Liver (tissue), 3 donors: ENCODE measurements around the gene NKAIN2.

Experiments
- EGR1 ChIP-seq, 2 donors: IDR thresholded peaks; 2 replicates each; pipeline ENCODE4 v1.6.1; 2016 to 2018; ENCODE audit warnings: antibody characterized with exemption in 2 of 2, low read depth in 2 of 2
- RAD21 ChIP-seq, 2 donors: IDR thresholded peaks; 2 replicates each; pipeline ENCODE4 v1.6.1; 2016; ENCODE audit warnings: antibody characterized with exemption in 2 of 2, mild to moderate bottlenecking in 2 of 2
- SP1 ChIP-seq: IDR thresholded peaks from 2 replicates; pipeline ENCODE4 v1.6.1; 2018; ENCODE audit warnings: antibody characterized with exemption, mild to moderate bottlenecking
- YY1 ChIP-seq: IDR thresholded peaks from 2 replicates; pipeline ENCODE4 v1.6.1; 2016; ENCODE audit warnings: antibody characterized with exemption, mild to moderate bottlenecking
- TF ChIP-seq, protein P1 (sequence below): fragments of 150-350 bp; IDR thresholded peaks from 2 replicates; pipeline ENCODE4 v1.5.1; 2017; ENCODE audit warnings: improper control_type of control experiment, low read depth, low read length; ENCODE audit not compliant: missing input control
- TF ChIP-seq, protein P2 (sequence below): IDR thresholded peaks from 2 replicates; pipeline ENCODE4 v1.6.1; 2016; ENCODE audit warnings: antibody characterized with exemption, mild to moderate bottlenecking
- donor health status: healthy.
- donor health status: healthy.

DNA sequence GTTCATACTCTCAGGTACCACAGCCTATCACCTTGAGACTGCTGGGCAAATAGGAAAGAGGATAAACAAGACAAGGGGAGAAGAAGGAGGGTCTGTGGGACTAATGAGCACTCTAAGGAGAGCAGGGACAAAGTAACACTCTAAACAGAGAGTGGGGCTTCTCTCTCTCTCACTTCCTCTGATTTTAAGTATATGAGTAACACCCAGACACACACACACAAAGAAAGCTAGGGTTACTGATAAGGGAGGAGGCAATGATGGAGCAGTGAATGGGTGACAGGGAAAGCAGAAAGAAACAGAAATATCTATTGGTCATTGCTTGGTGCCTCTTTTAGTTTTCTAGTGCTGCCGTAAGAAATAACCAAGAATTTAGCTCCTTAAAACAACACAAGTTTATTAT lies 1062.4 kb downstream of the NKAIN2 start:
- TF ChIP-seq YY1 (no peak), RAD21 (IDR thresholded peaks at IDR 0.05) (no peak), SP1 (no peak), EGR1 (IDR thresholded peaks at IDR 0.05; ENCODE audit: low read depth in 2 of 2) (no peak)
- TF ChIP-seq, protein P1, sequence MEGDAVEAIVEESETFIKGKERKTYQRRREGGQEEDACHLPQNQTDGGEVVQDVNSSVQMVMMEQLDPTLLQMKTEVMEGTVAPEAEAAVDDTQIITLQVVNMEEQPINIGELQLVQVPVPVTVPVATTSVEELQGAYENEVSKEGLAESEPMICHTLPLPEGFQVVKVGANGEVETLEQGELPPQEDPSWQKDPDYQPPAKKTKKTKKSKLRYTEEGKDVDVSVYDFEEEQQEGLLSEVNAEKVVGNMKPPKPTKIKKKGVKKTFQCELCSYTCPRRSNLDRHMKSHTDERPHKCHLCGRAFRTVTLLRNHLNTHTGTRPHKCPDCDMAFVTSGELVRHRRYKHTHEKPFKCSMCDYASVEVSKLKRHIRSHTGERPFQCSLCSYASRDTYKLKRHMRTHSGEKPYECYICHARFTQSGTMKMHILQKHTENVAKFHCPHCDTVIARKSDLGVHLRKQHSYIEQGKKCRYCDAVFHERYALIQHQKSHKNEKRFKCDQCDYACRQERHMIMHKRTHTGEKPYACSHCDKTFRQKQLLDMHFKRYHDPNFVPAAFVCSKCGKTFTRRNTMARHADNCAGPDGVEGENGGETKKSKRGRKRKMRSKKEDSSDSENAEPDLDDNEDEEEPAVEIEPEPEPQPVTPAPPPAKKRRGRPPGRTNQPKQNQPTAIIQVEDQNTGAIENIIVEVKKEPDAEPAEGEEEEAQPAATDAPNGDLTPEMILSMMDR, result no peak
- TF ChIP-seq, protein P2, sequence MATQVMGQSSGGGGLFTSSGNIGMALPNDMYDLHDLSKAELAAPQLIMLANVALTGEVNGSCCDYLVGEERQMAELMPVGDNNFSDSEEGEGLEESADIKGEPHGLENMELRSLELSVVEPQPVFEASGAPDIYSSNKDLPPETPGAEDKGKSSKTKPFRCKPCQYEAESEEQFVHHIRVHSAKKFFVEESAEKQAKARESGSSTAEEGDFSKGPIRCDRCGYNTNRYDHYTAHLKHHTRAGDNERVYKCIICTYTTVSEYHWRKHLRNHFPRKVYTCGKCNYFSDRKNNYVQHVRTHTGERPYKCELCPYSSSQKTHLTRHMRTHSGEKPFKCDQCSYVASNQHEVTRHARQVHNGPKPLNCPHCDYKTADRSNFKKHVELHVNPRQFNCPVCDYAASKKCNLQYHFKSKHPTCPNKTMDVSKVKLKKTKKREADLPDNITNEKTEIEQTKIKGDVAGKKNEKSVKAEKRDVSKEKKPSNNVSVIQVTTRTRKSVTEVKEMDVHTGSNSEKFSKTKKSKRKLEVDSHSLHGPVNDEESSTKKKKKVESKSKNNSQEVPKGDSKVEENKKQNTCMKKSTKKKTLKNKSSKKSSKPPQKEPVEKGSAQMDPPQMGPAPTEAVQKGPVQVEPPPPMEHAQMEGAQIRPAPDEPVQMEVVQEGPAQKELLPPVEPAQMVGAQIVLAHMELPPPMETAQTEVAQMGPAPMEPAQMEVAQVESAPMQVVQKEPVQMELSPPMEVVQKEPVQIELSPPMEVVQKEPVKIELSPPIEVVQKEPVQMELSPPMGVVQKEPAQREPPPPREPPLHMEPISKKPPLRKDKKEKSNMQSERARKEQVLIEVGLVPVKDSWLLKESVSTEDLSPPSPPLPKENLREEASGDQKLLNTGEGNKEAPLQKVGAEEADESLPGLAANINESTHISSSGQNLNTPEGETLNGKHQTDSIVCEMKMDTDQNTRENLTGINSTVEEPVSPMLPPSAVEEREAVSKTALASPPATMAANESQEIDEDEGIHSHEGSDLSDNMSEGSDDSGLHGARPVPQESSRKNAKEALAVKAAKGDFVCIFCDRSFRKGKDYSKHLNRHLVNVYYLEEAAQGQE, result no peak
